ENCODE measurements around the gene OPRD1.

DNA sequence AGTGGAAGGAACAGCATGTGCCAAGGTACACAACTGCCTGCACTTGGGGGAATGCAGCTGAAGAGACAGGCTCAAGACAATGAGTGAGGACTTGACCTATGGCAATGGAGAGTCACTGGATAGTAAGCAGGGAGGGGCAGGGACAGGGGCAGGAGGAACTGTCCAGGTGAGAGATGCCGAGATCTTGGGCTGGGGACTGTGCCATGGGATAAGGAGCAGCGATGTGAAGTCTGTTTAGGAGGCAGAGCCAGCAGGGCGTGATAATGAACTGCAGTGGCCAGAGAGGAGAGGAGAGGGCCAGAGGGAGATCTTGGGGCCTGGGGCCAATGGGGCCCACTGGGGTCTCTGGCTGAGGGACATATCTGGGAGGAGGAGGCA lies 84.6 kb downstream of the OPRD1 start:
- TF ChIP-seq, protein P1, sequence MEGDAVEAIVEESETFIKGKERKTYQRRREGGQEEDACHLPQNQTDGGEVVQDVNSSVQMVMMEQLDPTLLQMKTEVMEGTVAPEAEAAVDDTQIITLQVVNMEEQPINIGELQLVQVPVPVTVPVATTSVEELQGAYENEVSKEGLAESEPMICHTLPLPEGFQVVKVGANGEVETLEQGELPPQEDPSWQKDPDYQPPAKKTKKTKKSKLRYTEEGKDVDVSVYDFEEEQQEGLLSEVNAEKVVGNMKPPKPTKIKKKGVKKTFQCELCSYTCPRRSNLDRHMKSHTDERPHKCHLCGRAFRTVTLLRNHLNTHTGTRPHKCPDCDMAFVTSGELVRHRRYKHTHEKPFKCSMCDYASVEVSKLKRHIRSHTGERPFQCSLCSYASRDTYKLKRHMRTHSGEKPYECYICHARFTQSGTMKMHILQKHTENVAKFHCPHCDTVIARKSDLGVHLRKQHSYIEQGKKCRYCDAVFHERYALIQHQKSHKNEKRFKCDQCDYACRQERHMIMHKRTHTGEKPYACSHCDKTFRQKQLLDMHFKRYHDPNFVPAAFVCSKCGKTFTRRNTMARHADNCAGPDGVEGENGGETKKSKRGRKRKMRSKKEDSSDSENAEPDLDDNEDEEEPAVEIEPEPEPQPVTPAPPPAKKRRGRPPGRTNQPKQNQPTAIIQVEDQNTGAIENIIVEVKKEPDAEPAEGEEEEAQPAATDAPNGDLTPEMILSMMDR (conservative IDR thresholded peaks at IDR 0.05; ENCODE audit: low read depth, low read length): no peak
- no peak for TF ChIP-seq MAFK (IDR thresholded peaks at IDR 0.05; ENCODE audit: low read depth, low read length)
- TF ChIP-seq, protein P2, sequence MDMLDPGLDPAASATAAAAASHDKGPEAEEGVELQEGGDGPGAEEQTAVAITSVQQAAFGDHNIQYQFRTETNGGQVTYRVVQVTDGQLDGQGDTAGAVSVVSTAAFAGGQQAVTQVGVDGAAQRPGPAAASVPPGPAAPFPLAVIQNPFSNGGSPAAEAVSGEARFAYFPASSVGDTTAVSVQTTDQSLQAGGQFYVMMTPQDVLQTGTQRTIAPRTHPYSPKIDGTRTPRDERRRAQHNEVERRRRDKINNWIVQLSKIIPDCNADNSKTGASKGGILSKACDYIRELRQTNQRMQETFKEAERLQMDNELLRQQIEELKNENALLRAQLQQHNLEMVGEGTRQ (IDR thresholded peaks at IDR 0.05; ENCODE audit: low read depth, low read length): no peak
